Gastroesophageal sphincter (tissue), 4 donors: ENCODE results near the gene KRTAP3-2. TPM values are rescaled to one million over a fixed set of nuclear protein-coding genes. Genes with fewer than 3 reads are reported as not detected.
A peak's percentile ranks its signal among the peaks of the same experiment; 100 is the strongest.

ENCODE experiments used
- ATAC-seq: fragments of 150-250 bp; one replicate; pipeline ENCODE4 v1.9.1; 2016; ENCODE audit warnings: mild to moderate bottlenecking, moderate library complexity
- H3K27ac ChIP-seq, 4 donors: fragments of 200-600 bp; sonication (generic) in 3 of 4; 1 replicate in 3 of 4; 2 replicates in 1 of 4; pipeline ENCODE4 v1.5.1; 2016 to 2019
- H3K27me3 ChIP-seq: fragments of 200-600 bp; sonication (generic); one replicate; pipeline ENCODE4 v1.5.1; 2019
- H3K36me3 ChIP-seq, 2 donors: fragments of 200-600 bp; sonication (generic); one replicate each; pipeline ENCODE4 v1.5.1; 2019; ENCODE audit warnings: control low read depth in 1 of 2
- H3K4me1 ChIP-seq, 3 donors: fragments of 200-600 bp; sonication (generic); 1 replicate in 2 of 3; 2 replicates in 1 of 3; pipeline ENCODE4 v1.5.1; 2016 to 2019; ENCODE audit warnings: control low read depth in 2 of 3
- H3K4me3 ChIP-seq, 2 donors: fragments of 200-600 bp; sonication (generic); one replicate each; pipeline ENCODE4 v1.5.1; 2019; ENCODE audit warnings: mild to moderate bottlenecking in 1 of 2, moderate library complexity in 1 of 2
- H3K9me3 ChIP-seq, 3 donors: fragments of 200-600 bp; sonication (generic); one replicate each; pipeline ENCODE4 v1.5.1; 2017 to 2019; ENCODE audit warnings: control low read depth in 2 of 3
- EP300 ChIP-seq: sonication (generic); formaldehyde crosslinking; IDR thresholded peaks from one replicate; pipeline ENCODE4 v1.6.1; 2017; ENCODE audit warnings: antibody characterized with exemption, mild to moderate bottlenecking
- POLR2A ChIP-seq, 2 donors: fragments of 450-650 bp; IDR thresholded peaks; one replicate each; pipeline ENCODE4 v1.6.1; 2017; ENCODE audit warnings: antibody characterized with exemption in 2 of 2, mild to moderate bottlenecking in 2 of 2, moderate library complexity in 1 of 2
- POLR2AphosphoS5 ChIP-seq: sonication (generic); formaldehyde crosslinking; IDR thresholded peaks from one replicate; pipeline ENCODE4 v1.6.1; 2017; ENCODE audit warnings: antibody characterized with exemption
- WGBS, 2 donors: methylation state at CpG; one replicate each; pipeline ENCODE4 v1.1.5; 2018; ENCODE audit warnings: low coverage in 1 of 2; 5-methylcytosine and 5-hydroxymethylcytosine counted together
- total RNA-seq, 4 donors: library from RNA; depleted of rRNA; stranded (reverse); fragments of >200 nt; gene quantifications; one replicate each; pipeline ENCODE4 v1.1.0, GENCODE V29; 2016
- TF ChIP-seq, protein P1 (sequence below), 4 experiments: fragments of 200-600 bp in 2 of 4; fragments of 450-650 bp in 2 of 4; sonication (generic) in 1 of 4; IDR thresholded peaks; one replicate each; pipeline ENCODE4 v1.5.1; 2017 to 2019; ENCODE audit warnings: antibody characterized with exemption in 4 of 4, mild to moderate bottlenecking in 2 of 4, moderate library complexity in 2 of 4

Gene KRTAP3-2
- total RNA-seq, 4 donors from 2014 or later = not detected

GRCh38 chr17:40966848-40967247 lies 32.9 kb downstream of the KRTAP3-2 start, which contains the start of gene KRT39:
Gene KRT39, minus strand, starts transcription at chr17:40966948. Its CDS starts 92 bp downstream, at chr17:40966856.
- Histone ChIP-seq H3K27me3 (no peaks in the 10 kb centered on the region), H3K27ac (no peak within 1 kb of the TSS), H3K36me3 (no peaks in the 10 kb centered on the region), H3K9me3 (no peaks in the 10 kb centered on the region), H3K4me1 (no peaks in the 10 kb centered on the region), H3K4me3 (no peak within 1 kb of the TSS)
- no peak for ATAC-seq
- 50 to 57% methylated on average over 1 of the region's 1 CpG for WGBS, 2 donors
- TF ChIP-seq, protein P1, sequence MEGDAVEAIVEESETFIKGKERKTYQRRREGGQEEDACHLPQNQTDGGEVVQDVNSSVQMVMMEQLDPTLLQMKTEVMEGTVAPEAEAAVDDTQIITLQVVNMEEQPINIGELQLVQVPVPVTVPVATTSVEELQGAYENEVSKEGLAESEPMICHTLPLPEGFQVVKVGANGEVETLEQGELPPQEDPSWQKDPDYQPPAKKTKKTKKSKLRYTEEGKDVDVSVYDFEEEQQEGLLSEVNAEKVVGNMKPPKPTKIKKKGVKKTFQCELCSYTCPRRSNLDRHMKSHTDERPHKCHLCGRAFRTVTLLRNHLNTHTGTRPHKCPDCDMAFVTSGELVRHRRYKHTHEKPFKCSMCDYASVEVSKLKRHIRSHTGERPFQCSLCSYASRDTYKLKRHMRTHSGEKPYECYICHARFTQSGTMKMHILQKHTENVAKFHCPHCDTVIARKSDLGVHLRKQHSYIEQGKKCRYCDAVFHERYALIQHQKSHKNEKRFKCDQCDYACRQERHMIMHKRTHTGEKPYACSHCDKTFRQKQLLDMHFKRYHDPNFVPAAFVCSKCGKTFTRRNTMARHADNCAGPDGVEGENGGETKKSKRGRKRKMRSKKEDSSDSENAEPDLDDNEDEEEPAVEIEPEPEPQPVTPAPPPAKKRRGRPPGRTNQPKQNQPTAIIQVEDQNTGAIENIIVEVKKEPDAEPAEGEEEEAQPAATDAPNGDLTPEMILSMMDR (IDR thresholded peaks at IDR 0.05) = no peak
- TF ChIP-seq EP300 = no peak
- no peak for TF ChIP-seq POLR2AphosphoS5
- TF ChIP-seq POLR2A (IDR thresholded peaks at IDR 0.05) = no peak

DNA sequence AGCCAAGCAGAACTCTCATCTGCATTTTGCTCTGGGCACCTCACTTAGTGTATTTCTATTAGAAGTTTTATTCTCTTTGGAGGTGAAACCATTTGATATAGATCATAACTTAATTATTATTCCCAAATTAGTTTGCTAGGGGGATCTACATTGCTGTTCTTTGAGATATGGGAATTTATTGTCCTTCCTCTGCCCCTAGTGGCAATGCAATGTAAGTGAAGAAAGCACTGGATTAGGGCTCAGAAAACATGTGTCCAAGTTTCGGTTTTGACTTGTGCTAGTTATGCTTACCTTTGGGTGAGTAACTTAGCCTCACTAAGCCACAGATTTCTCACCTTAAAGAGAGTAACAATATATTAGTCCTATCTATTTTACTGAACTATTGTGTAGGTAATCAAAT lies 35.9 kb downstream of the KRTAP3-2 start:
- Histone ChIP-seq H3K36me3 (no peaks in the 10 kb centered on the region), H3K27me3 (peaks cover 13% of the 10 kb centered on the region), H3K4me3 (no peak overlapping the region), H3K4me1 (no peaks in the 10 kb centered on the region), H3K27ac (no peak overlapping the region), H3K9me3 (no peaks in the 10 kb centered on the region)
- no peak for ATAC-seq
- WGBS, 2 donors = 50 to 53% methylated on average over 1 of the region's 1 CpG
- TF ChIP-seq, protein P1 (IDR thresholded peaks at IDR 0.05) = peak; percentile 14 to 43 (median 24)
- TF ChIP-seq EP300 = no peak

DNA sequence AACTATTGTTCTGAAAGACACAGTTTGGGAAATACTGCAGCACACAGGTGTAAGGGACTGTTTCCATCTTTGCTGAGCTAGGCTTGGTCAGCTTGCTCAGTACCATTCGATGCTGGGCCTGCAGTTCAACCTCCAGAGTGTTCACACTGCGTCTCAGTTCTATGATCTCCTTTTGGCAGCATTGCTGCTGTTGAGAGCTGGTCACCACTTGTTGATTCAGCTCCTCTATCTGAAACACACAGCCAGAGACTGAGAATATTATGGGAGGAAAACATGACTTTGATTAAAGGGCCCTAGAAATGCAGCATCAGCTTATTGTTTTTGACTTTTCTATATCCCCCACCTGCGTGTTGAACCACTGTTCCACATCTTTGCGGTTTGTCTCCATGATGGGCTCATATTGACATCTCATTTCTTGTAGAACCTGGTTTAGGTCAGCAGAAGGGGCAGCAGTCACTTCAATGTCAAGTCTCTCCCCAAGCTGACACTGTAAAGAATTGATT lies 37.6 kb downstream of the KRTAP3-2 start:
- Histone ChIP-seq H3K36me3 (no peaks in the 10 kb centered on the region), H3K27me3 (peaks cover 13% of the 10 kb centered on the region), H3K4me1 (no peaks in the 10 kb centered on the region), H3K9me3 (no peaks in the 10 kb centered on the region), H3K4me3 (no peak overlapping the region), H3K27ac (no peak overlapping the region)
- ATAC-seq = no peak
- WGBS, 2 donors = 83 to 87% methylated on average over 3 to 4 of the region's 4 CpGs
- TF ChIP-seq, protein P1 (IDR thresholded peaks at IDR 0.05) = no peak
- no peak for TF ChIP-seq POLR2AphosphoS5
- TF ChIP-seq EP300 = no peak
- no peak for TF ChIP-seq POLR2A (IDR thresholded peaks at IDR 0.05)

DNA sequence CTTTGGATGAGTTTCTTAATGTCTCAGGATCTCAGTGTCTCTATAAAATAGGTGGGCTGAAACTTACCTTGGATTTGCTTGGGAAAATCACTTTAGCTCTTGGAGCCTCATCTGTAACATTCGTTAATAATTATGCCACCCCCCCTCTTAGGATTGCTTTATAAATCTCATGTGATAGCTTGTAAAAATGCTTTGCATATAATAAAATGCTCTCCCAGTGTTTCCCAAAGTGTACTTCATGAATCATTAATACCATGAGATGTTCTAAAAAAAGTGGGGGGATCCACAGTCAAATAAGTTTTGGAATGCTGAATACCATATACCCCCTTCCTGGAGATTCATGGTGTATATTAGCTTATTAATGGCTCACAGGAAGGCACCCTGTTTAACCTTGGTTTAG lies 38.1 kb downstream of the KRTAP3-2 start:
- Histone ChIP-seq H3K4me3 (no peak overlapping the region), H3K4me1 (no peaks in the 10 kb centered on the region), H3K36me3 (no peaks in the 10 kb centered on the region), H3K27me3 (peaks cover 13% of the 10 kb centered on the region), H3K9me3 (no peaks in the 10 kb centered on the region), H3K27ac (no peak overlapping the region)
- ATAC-seq = no peak
- TF ChIP-seq, protein P1 (IDR thresholded peaks at IDR 0.05) = no peak
- TF ChIP-seq EP300 (no peak), POLR2A (IDR thresholded peaks at IDR 0.05) (no peak), POLR2AphosphoS5 (no peak)
- WGBS, 2 donors = 71 to 100% methylated on average over 1 of the region's 1 CpG

DNA sequence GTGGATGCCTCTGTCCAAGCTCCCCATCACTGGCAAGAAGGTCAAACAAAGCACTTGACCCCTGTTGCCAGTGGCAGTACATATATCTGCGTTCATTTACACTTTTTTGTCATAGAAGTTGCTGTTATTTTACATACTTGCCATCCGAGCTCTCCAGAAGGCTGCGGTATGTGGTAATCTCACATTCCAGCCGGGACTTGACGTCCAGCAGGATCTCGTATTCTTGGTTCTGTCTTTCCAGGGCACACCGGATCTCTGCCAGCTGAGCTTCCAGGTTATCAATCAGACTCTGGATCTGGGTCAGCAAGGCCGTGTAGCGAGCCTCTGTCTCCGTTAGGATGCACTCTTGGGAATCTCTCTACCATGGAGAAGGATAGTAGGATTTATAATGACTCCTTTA lies 39.6 kb downstream of the KRTAP3-2 start:
- H3K9me3 ChIP-seq = no peaks in the 10 kb centered on the region
- no peak overlapping the region for H3K27ac ChIP-seq
- no peak for ATAC-seq
- no peaks in the 10 kb centered on the region for H3K4me1 ChIP-seq
- H3K27me3 ChIP-seq = peaks cover 16% of the 10 kb centered on the region
- 56 to 68% methylated on average over 10 of the region's 10 CpGs for WGBS, 2 donors
- H3K4me3 ChIP-seq = no peak overlapping the region
- H3K36me3 ChIP-seq = no peaks in the 10 kb centered on the region
- TF ChIP-seq POLR2A (IDR thresholded peaks at IDR 0.05) = no peak
- TF ChIP-seq EP300 = no peak
- TF ChIP-seq, protein P1 (IDR thresholded peaks at IDR 0.05) = no peak
- no peak for TF ChIP-seq POLR2AphosphoS5
